NCI-H146 treated with DMSO at 0.1 percent for 48 hours (cell line): ENCODE measurements around the gene CENPT.
"Not testable (repeated sequence)": the region's sequence is repeated elsewhere in the genome, so short reads cannot be mapped to it uniquely, and the experiment has no call there.

ENCODE experiments used
- DNase-seq: peaks from one replicate; lab custom pipeline; 2025; ENCODE audit not compliant: unreplicated experiment; lab: John Stamatoyannopoulos, UW

The CENPT gene

GRCh38 chr16:67846320-67847063, 1.0 kb downstream of the CENPT start, which contains the start of gene NUTF2:
TSS of gene NUTF2 (plus strand) at chr16:67846933. CDS start at chr16:67865131, 18,198 bp downstream.
- peak; percentile 81 for DNase-seq

DNA sequence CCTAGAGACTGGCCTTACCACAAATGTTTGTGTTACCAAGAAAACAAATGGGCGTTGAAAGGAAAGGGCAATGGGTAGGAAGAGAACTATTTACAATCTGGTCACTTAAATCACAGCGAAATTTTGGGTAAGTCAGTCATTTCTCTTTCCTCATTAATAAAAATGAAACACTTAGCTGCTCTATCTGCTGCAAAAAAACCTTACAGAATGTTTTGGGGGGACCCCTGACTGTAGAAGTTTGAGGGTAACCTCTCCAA, 1.5 kb downstream of the CENPT start:
- no peak for DNase-seq

GRCh38 chr16:67845291-67846062, 2.0 kb downstream of the CENPT start:
- DNase-seq: no peak

DNA sequence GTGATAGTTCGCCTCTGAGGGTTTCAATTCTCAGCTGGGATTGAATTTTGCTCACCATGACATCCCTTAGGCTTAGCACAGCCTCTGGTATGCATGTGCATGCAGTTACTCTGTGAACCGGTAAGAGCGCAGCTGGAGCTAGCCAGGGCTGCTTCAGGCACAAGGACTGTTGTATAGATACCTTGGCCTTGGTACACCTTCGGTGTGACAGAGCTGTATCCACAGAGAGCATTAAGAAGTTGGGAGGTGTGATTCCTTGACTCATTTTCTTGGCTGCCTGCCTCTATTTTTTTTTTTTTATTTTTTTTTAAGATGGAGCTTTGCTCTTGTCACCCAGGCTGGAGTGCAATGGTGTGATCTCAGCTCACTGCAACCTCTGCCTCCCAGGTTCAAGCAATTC, 3.0 kb downstream of the CENPT start:
- no peak for DNase-seq

DNA sequence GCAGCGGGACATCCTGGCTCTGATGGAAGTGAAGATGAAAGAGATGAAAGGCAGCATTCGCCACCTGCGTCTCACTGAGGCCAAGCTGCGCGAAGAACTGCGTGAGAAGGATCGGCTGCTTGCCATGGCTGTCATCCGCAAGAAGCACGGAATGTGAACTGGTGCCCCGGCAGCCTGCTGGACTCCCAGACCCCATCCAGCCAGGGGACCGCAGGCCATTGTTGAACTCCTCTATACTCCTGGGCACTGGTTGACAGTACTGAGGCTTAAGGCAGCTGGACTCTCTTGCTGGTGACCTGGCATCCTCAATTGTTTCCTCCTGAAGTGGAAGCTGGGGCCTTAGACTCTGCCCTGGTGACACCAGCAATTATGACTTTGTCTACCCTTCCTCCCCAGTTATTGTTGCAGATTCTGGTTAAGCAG, 4.1 kb downstream of the CENPT start:
- DNase-seq: no peak

DNA sequence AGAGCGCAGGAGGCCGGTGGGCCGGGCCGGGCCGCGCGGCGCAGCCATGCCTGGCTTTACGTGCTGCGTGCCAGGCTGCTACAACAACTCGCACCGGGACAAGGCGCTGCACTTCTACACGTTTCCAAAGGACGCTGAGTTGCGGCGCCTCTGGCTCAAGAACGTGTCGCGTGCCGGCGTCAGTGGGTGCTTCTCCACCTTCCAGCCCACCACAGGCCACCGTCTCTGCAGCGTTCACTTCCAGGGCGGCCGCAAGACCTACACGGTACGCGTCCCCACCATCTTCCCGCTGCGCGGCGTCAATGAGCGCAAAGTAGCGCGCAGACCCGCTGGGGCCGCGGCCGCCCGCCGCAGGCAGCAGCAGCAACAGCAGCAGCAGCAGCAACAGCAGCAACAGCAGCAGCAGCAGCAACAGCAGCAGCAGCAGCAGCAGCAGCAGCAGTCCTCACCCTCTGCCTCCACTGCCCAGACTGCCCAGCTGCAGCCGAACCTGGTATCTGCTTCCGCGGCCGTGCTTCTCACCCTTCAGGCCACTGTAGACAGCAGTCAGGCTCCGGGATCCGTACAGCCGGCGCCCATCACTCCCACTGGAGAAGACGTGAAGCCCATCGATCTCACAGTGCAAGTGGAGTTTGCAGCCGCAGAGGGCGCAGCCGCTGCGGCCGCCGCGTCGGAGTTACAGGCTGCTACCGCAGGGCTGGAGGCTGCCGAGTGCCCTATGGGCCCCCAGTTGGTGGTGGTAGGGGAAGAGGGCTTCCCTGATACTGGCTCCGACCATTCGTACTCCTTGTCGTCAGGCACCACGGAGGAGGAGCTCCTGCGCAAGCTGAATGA, 4.8 kb downstream of the CENPT start:
- DNase-seq: no peak

GRCh38 chr16:67841816-67842508, 5.5 kb downstream of the CENPT start, which contains the start of gene THAP11:
TSS of gene THAP11 (plus strand) at chr16:67842320. CDS start at chr16:67842555, 235 bp downstream.
- DNase-seq: peak; percentile 81

- DNase-seq: no peak
Measured at GRCh38 chr16:67841198-67841815, 6.2 kb downstream of the CENPT start.

DNA sequence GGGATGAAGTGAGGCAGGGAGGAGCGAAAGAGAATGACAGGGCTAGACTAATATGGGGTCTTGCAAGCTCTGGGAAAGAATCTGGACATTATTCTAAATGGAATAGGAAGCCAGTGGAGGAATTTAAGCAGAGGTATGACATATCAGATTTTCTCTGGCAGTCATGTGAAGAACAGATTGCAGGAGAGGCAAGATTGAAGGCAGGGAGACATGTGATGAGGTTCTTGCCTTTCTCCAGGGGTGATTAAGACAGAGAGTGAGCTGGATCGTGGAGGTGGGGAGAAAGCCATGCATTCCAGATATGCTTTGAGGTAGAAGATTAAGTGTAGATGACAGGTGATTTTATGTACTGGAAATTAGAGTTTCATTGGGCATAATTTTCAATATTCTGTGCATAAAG, 9.7 kb downstream of the CENPT start:
- no peak for DNase-seq

- DNase-seq: not testable (repeated sequence)
Measured at GRCh38 chr16:67837190-67837589, 10.3 kb downstream of the CENPT start.

- no peak for DNase-seq
Measured at GRCh38 chr16:67834242-67834614, 13.3 kb downstream of the CENPT start.

DNA sequence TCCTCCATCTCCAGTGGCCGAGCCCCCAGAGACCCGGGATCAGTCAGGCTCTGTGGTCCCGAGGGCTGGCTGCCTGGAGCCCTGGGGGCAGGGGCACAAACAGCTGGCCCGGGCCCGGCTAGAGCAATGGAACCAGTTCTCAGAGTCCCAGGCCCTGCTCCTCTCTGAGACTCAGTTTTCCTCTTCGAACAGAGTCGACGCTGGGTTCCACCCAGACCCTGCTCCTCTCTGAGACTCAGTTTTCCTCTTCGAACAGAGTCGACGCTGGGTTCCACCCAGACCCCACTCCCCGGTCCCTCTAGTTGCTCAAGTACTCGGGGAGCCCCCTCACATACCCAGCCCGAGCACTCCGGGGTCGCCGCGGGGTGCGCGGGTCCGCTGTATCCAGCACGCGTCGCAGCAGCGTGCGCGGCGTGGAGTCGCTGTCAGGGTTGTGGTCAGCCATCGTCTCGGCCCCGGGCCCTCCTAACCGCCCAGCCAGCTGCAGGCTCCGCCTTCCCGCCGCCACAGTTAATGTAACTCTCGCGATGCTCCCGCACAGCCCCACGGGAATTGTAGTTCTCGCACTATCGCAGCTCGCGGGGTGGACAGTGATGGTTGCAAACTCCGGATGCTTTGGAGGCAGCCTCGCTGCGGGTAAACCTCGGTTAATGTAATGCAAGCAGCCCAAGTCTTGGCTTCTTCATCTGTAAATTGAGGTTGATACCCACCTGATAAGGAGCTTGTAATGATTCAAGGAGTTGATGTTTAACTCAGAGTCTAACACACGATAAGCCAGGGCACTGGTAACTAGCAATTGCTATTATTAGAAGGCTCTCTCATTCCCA, 13.9 kb downstream of the CENPT start:
- DNase-seq: peak; percentile 73

DNA sequence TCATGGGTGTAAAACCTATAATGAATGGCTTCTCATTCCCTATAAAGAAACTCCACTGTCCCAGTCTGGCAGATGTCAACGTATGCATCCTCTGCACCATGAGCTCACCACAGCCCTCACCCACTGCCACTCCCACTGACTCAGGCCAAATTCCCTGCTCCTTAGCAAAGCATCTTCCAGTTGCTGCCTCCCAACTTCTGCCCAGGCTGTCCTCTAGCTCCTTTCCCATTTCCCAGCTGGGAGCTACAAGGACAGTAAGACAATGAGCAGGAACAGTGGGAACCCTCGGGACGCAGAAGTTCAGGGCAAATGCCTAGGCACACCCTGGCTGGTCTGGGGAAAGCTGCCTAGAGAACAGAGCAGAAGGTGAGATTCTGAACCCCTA, 14.5 kb downstream of the CENPT start:
- no peak for DNase-seq

DNA sequence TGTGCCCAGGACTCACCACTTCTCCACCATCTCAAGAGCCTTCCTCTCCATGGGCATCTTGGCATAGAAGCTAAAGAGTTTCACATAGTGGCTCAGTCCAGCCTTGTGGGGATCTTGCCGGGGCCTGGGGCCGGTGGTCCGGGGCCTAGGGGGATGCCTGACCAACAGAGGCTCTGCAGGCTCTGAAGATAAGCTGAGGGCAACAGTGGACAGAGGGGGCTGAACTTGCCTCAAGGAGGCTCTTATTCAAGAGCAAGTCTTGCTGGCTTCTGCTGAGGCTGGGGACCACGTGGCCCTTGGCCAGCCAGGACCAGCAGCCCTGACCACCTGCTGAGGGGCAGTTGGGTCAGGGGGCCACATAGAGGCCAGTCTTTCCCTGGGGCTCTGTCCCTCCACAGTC, 18.8 kb downstream of the CENPT start:
- DNase-seq: no peak

GRCh38 chr16:67825906-67826305, 21.6 kb downstream of the CENPT start:
- no peak for DNase-seq

- no peak for DNase-seq
Measured at GRCh38 chr16:67825119-67825518, 22.4 kb downstream of the CENPT start.

GRCh38 chr16:67822511-67822910, 25.0 kb downstream of the CENPT start:
- no peak for DNase-seq

- no peak for DNase-seq
Measured at GRCh38 chr16:67820608-67821259, 26.8 kb downstream of the CENPT start.

DNA sequence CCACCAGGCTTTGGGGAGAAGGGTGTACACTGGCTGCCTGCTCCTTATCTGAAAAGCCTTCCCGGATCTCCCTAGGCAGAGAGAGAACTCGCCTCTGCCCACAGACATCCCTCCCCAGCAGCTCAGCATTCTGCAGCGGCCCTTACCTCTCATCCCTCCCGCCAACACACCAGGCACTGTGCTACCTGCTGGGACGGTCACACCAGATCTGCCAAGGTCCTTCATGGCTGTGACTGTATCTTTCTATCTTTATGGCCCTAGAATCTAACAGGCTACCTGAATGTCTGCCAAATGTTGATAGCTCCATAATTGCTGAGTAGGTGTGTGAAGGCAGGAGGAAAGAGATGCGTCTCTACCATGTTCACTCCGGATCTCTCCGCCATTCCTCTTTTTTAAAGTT, 32.9 kb downstream of the CENPT start:
- DNase-seq: no peak
